ENCODE data around the gene PIGL. TPM values are rescaled to one million over a fixed set of nuclear protein-coding genes. Genes with fewer than 3 reads are reported as not detected.

Gene PIGL
- total RNA-seq, 1 experiment from 2014 or later, result 16.0 TPM

GRCh38 chr17:16345565-16345964, 128.6 kb downstream of the PIGL start:
- H3K4me3 Mint-ChIP-seq (ENCODE audit: low read depth, unreplicated experiment), result no peak overlapping the region
- TF ChIP-seq CTCF (IDR thresholded peaks at IDR 0.05; ENCODE audit: unreplicated experiment), result no peak
- H3K27ac Mint-ChIP-seq (ENCODE audit: unreplicated experiment), result no peak overlapping the region
- no peak for DNase-seq
- intact Hi-C loops (cut with micrococcal nuclease; ENCODE audit: unreplicated experiment), result no loop called here
- no peaks in the 10 kb centered on the region for H3K27me3 Mint-ChIP-seq (ENCODE audit: unreplicated experiment)
- no peaks in the 10 kb centered on the region for H3K9me3 Mint-ChIP-seq (ENCODE audit: low read depth, unreplicated experiment)
- H3K4me1 Mint-ChIP-seq (ENCODE audit: low read depth, unreplicated experiment), result no peaks in the 10 kb centered on the region
- CTCF ChIA-PET, result no interaction called here
- BruUV-seq (replicated peaks), result no TSS peak
- peaks cover 5% of the 10 kb centered on the region for H3K36me3 Mint-ChIP-seq (ENCODE audit: insufficient read depth, unreplicated experiment)

- H3K36me3 Mint-ChIP-seq (ENCODE audit: insufficient read depth, unreplicated experiment), result peaks cover 6% of the 10 kb centered on the region
- DNase-seq, result no peak
- no peaks in the 10 kb centered on the region for H3K4me1 Mint-ChIP-seq (ENCODE audit: low read depth, unreplicated experiment)
- H3K27ac Mint-ChIP-seq (ENCODE audit: unreplicated experiment), result no peak overlapping the region
- H3K27me3 Mint-ChIP-seq (ENCODE audit: unreplicated experiment), result no peaks in the 10 kb centered on the region
- no peak overlapping the region for H3K4me3 Mint-ChIP-seq (ENCODE audit: low read depth, unreplicated experiment)
- intact Hi-C loops (cut with micrococcal nuclease; ENCODE audit: unreplicated experiment), result no loop called here
- no peaks in the 10 kb centered on the region for H3K9me3 Mint-ChIP-seq (ENCODE audit: low read depth, unreplicated experiment)
- CTCF ChIA-PET, result no interaction called here
- no peak for TF ChIP-seq CTCF (IDR thresholded peaks at IDR 0.05; ENCODE audit: unreplicated experiment)
- BruUV-seq (replicated peaks), result no TSS peak
Measured at GRCh38 chr17:16346721-16347271, 129.8 kb downstream of the PIGL start.

GRCh38 chr17:16348586-16348985, 131.6 kb downstream of the PIGL start:
- no peak for DNase-seq
- CTCF ChIA-PET, result no interaction called here
- Mint-ChIP-seq H3K27me3 (ENCODE audit: unreplicated experiment) (no peaks in the 10 kb centered on the region), H3K36me3 (ENCODE audit: insufficient read depth, unreplicated experiment) (peaks cover 20% of the 10 kb centered on the region), H3K4me1 (ENCODE audit: low read depth, unreplicated experiment) (no peaks in the 10 kb centered on the region), H3K4me3 (ENCODE audit: low read depth, unreplicated experiment) (no peak overlapping the region), H3K9me3 (ENCODE audit: low read depth, unreplicated experiment) (no peaks in the 10 kb centered on the region), H3K27ac (ENCODE audit: unreplicated experiment) (no peak overlapping the region)
- no TSS peak for BruUV-seq (replicated peaks)
- TF ChIP-seq CTCF (IDR thresholded peaks at IDR 0.05; ENCODE audit: unreplicated experiment), result no peak
- intact Hi-C loops (cut with micrococcal nuclease; ENCODE audit: unreplicated experiment), result no loop called here

- Mint-ChIP-seq H3K4me3 (ENCODE audit: low read depth, unreplicated experiment) (no peak overlapping the region), H3K4me1 (ENCODE audit: low read depth, unreplicated experiment) (no peaks in the 10 kb centered on the region), H3K9me3 (ENCODE audit: low read depth, unreplicated experiment) (no peaks in the 10 kb centered on the region), H3K36me3 (ENCODE audit: insufficient read depth, unreplicated experiment) (peaks cover 23% of the 10 kb centered on the region), H3K27me3 (ENCODE audit: unreplicated experiment) (no peaks in the 10 kb centered on the region), H3K27ac (ENCODE audit: unreplicated experiment) (no peak overlapping the region)
- no peak for DNase-seq
- TF ChIP-seq CTCF (IDR thresholded peaks at IDR 0.05; ENCODE audit: unreplicated experiment), result no peak
- intact Hi-C loops (cut with micrococcal nuclease; ENCODE audit: unreplicated experiment), result no loop called here
- no TSS peak for BruUV-seq (replicated peaks)
- CTCF ChIA-PET, result no interaction called here
Measured at GRCh38 chr17:16349431-16349830, 132.4 kb downstream of the PIGL start.

Measured in Calu3 (cell line).